ENCODE results near the gene UBE2V1. TPM values are rescaled to one million over a fixed set of nuclear protein-coding genes. Genes with fewer than 3 reads are reported as not detected.
"Not testable (repeated sequence)": the region's sequence is repeated elsewhere in the genome, so short reads cannot be mapped to it uniquely, and the experiment has no call there.

The UBE2V1 gene
- total RNA-seq, result 10 to 100 TPM; 58.8 to 86.7 (median 77.3) TPM

DNA sequence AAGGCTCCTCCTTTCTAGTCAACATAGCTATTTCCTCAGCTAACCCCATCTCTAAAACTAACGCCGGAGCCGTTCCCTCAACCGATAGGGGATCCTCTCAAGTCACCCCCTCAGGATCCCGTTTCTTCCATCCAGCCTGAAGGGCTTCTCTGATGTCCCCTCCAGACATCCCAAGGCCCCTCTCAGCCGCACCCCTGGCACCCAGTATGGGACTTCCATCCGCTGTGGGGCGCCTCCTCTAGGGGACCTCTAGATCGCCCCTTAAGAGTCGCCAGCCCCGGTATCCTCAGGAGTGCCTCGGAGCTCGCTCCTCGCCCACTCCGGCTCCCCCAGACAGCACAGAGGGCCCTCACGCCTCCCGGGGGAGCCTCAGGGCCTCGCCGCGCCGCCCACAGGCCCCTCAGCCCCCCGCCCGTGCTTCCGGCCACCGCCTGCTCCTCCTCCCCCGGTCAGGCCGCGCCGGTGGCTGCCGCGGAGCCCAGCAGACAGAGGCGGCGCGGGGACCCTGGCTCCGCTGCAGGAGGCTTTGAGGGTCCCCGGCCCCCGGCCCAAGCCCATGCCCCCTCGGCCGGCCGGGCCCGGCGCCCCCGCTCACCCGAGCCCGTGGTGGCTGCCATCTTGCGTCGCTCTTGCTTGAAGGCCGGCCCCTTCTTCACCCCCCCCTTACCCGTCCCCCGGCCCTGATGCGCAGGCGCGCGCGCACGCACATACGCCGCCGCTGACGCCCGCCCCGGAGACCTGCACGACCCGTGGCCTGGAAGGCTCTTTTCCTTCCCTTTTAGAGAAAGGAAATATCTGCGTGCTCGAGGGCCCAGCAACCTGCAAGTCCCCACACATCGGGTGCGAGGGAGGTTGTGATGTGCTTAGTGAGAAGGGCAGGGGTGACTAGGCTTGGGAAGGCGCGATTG lies at the start of gene UBE2V1:
UBE2V1 (minus strand) TSS at position 639 of the 908 bp plus-strand sequence; CDS start at position 617, 22 bp downstream.
- Histone ChIP-seq H3K4me1 (peaks cover 0 to 73% (median 43%) of the 10 kb centered on the region in 4 donors), H3K4me3 (peak within 1 kb of the TSS; percentile 97 to 100 (median 98)), H3K36me3 (no peaks in the 10 kb centered on the region), H3K27ac (peak within 1 kb of the TSS; percentile 99), H3K27me3 (no peaks in the 10 kb centered on the region), H3K9me3 (no peaks in the 10 kb centered on the region)
- DNase-seq (ENCODE audit: low spot score in 2 of 2), result peak; percentile 83 to 84
- WGBS, 2 donors, result 0 to 1% methylated on average over 39 to 49 of the region's 70 CpGs
- TF ChIP-seq, protein P1, sequence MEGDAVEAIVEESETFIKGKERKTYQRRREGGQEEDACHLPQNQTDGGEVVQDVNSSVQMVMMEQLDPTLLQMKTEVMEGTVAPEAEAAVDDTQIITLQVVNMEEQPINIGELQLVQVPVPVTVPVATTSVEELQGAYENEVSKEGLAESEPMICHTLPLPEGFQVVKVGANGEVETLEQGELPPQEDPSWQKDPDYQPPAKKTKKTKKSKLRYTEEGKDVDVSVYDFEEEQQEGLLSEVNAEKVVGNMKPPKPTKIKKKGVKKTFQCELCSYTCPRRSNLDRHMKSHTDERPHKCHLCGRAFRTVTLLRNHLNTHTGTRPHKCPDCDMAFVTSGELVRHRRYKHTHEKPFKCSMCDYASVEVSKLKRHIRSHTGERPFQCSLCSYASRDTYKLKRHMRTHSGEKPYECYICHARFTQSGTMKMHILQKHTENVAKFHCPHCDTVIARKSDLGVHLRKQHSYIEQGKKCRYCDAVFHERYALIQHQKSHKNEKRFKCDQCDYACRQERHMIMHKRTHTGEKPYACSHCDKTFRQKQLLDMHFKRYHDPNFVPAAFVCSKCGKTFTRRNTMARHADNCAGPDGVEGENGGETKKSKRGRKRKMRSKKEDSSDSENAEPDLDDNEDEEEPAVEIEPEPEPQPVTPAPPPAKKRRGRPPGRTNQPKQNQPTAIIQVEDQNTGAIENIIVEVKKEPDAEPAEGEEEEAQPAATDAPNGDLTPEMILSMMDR (IDR thresholded peaks at IDR 0.05), result peak in 4 of 5 experiments; percentile 28 to 43 (median 36)
- TF ChIP-seq POLR2A (IDR thresholded peaks at IDR 0.05) (peak; percentile 63 to 92), EP300 (IDR thresholded peaks at IDR 0.05) (peak; percentile 48 to 89)

DNA sequence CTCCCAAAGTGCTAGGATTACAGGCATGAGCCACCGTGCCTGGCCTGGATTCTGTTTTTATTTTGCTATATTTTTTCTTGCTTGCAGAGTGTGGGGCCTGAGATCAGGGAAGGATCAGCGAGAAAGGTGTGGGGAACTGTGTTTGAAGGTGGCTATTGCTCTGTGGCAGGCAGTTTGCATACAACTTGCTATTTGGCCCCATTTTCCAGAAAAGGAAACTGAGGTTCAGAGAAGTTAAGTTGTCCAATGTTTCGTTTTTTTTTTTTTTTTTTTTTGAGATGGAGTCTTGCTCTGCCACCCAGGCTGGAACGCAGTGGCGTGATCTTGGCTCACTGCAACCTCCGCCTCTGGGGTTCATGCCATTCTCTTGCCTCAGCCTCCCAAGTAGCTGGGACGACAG lies 48.5 kb upstream of the UBE2V1 start:
- H3K27ac ChIP-seq; H3K9me3 ChIP-seq; H3K27me3 ChIP-seq; H3K36me3 ChIP-seq; H3K4me3 ChIP-seq; DNase-seq (ENCODE audit: low spot score in 2 of 2): not testable (repeated sequence)
- 80 to 85% methylated on average over 7 of the region's 7 CpGs for WGBS, 2 donors
- peaks cover 0 to 17% (median 8%) of the 10 kb centered on the region in 4 donors for H3K4me1 ChIP-seq

DNA sequence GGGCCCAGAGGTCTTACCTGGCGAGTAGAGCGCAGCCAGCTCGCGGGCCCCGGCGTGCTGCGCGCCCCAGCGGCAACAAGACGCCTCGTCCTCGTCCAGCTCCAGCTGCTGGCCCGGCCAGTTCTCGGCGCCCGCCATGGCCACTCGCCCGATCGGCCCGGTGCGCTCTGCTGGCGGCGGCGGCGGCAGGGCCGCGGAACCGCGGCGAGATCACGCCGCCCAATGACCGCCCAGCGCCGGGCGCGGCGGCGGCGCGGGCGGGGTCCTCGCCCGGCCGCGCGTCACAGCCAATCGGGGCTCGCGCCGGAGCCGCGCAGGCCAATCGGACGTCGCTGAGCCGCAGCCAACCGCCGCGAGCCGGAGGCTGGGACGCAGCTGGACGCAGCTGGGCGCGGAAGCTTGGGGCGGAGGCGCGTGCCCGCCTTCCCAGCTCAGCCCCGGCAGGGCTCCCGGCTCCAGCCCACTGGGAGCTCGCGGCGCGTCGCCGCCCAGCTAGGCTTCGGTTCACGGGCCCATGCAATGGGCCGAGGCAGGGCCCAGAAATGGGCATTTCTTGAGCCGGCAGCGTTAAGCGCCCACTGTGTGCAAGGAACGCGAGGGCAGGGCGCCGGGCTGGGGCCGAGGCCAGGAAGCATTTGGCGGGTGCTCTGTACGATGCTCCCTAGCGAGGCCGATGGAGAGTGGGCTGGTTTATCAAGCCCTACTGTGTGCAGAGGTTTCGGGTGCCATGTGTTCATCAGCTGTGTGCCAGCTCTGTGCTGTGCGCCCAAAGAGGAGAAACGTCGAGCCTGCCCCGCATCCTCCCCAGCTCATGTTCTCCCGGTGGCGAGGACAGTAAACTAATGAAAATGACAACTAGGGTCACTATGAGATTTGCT lies 40.8 kb upstream of the UBE2V1 start, which contains the start of gene PEDS1:
PEDS1 (minus strand) TSS at position 224 of the 878 bp plus-strand sequence; CDS start at position 138, 86 bp downstream.
- H3K4me1 ChIP-seq, result peaks cover 0 to 50% (median 23%) of the 10 kb centered on the region in 4 donors
- DNase-seq (ENCODE audit: low spot score in 2 of 2), result peak; percentile 70 to 76
- H3K27ac ChIP-seq, result peak within 1 kb of the TSS; percentile 78 to 96 (median 94)

DNA sequence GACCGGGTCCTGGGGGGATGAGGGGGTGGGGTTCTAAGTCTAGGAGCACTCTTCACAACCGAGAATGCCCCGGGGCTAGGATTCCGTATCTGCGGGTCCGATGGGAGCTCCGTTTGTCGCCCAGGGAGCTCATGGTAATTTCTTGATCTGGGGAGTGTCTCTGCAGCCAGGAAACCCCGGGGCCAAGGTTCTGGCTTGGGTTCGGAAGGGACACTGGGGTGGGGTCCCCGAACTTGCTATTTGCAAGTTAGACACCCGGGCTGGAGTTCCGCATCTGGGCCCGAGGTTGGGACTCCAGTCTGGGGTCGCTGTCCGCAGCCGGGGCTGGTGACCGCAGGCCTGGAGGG lies 40.2 kb upstream of the UBE2V1 start:
- Histone ChIP-seq H3K27ac (peak overlapping the region; percentile 70 to 96 (median 94)), H3K4me3 (peak overlapping the region; percentile 64 to 100 (median 98)), H3K4me1 (peaks cover 0 to 53% (median 23%) of the 10 kb centered on the region in 4 donors), H3K9me3 (no peaks in the 10 kb centered on the region), H3K36me3 (peaks cover 0 to 12% (median 0%) of the 10 kb centered on the region in 3 donors), H3K27me3 (no peaks in the 10 kb centered on the region)
- WGBS, 2 donors, result 0 to 1% methylated on average over 11 to 12 of the region's 18 CpGs
- no peak for TF ChIP-seq EP300 (IDR thresholded peaks at IDR 0.05)
- TF ChIP-seq POLR2A (IDR thresholded peaks at IDR 0.05), result no peak
- TF ChIP-seq, protein P1 (IDR thresholded peaks at IDR 0.05), result no peak
- DNase-seq (ENCODE audit: low spot score in 2 of 2), result no peak

More for the DNA sequence above, 40.8 kb upstream of the UBE2V1 start, which contains the start of gene PEDS1:
- Histone ChIP-seq H3K9me3 (no peaks in the 10 kb centered on the region), H3K4me3 (peak within 1 kb of the TSS; percentile 64 to 100 (median 98)), H3K36me3 (peaks cover 0 to 6% (median 0%) of the 10 kb centered on the region in 3 donors), H3K27me3 (no peaks in the 10 kb centered on the region)
- TF ChIP-seq POLR2A (IDR thresholded peaks at IDR 0.05) (peak; percentile 80 to 94), EP300 (IDR thresholded peaks at IDR 0.05) (peak in 1 of 2 donors; percentile 85)
- TF ChIP-seq, protein P1 (IDR thresholded peaks at IDR 0.05), result peak in 2 of 5 experiments; percentile 32 to 43
- 5 to 7% methylated on average over 26 to 43 of the region's 99 CpGs for WGBS, 2 donors
